Neural crest cell (in vitro differentiated cells): Measurements from ENCODE around the gene CAPZA1. TPM values are rescaled to one million over a fixed set of nuclear protein-coding genes. Genes with fewer than 3 reads are reported as not detected.

Experiments
- DNase-seq: peaks from one replicate; pipeline ENCODE4 v3.0.0; 2021; ENCODE audit warnings: low read depth, mixed read lengths, low spot score
- H3K27ac Mint-ChIP-seq: one replicate; pipeline ENCODE4 v1.8.0; 2021; ENCODE audit warnings: mild to moderate bottlenecking, mixed read lengths; ENCODE audit not compliant: unreplicated experiment
- H3K27me3 Mint-ChIP-seq: 2 replicates; pipeline ENCODE4 v1.8.0; 2021; ENCODE audit warnings: low read depth, mild to moderate bottlenecking, mixed read lengths
- H3K36me3 Mint-ChIP-seq: 2 replicates; pipeline ENCODE4 v1.8.0; 2021; ENCODE audit warnings: low read depth, mild to moderate bottlenecking, mixed read lengths
- H3K4me1 Mint-ChIP-seq: 2 replicates; pipeline ENCODE4 v1.8.0; 2021; ENCODE audit warnings: mixed read lengths
- H3K4me3 Mint-ChIP-seq: one replicate; pipeline ENCODE4 v1.8.0; 2021; ENCODE audit warnings: mild to moderate bottlenecking, mixed read lengths
- H3K9me3 Mint-ChIP-seq: 2 replicates; pipeline ENCODE4 v1.8.0; 2021; ENCODE audit warnings: mixed read lengths
- total RNA-seq: library from RNA; stranded (reverse); gene quantifications from 2 replicates; pipeline ENCODE4 v1.2.1, GENCODE V29; 2021
- TF ChIP-seq, protein P1 (sequence below): fragments of 200-600 bp; sonication (generic); conservative IDR thresholded peaks from 2 replicates; pipeline ENCODE4 v1.5.0; 2021; ENCODE audit warnings: antibody characterized with exemption, mild to moderate bottlenecking

Gene CAPZA1
- total RNA-seq, 1 donor from 2014 or later: 131 TPM

DNA sequence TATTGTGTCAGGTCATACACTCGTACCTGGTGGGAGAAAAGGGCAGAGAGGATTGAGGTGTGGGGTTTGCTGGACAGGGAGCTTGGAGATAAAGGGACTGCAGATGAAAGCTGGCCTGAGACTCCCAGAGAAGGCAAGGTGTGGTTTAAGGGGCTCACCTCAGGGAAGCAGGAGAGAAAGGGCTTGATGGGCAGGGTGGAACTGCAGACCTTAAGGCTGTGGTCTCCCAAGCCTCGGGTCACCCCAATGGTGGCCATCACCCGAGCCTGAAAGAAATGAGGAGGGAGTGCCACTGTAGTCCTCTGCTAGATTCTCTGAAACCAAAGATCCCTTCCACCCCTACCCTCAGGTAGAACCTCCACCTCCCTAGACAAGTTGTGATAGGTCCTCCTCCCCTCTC lies 91.0 kb downstream of the CAPZA1 start:
- Mint-ChIP-seq H3K9me3 (no peaks in the 10 kb centered on the region), H3K27me3 (peaks cover 55% of the 10 kb centered on the region), H3K27ac (no peak overlapping the region), H3K36me3 (no peaks in the 10 kb centered on the region), H3K4me3 (peak overlapping the region; percentile 26), H3K4me1 (peaks cover 26% of the 10 kb centered on the region)
- TF ChIP-seq, protein P1, sequence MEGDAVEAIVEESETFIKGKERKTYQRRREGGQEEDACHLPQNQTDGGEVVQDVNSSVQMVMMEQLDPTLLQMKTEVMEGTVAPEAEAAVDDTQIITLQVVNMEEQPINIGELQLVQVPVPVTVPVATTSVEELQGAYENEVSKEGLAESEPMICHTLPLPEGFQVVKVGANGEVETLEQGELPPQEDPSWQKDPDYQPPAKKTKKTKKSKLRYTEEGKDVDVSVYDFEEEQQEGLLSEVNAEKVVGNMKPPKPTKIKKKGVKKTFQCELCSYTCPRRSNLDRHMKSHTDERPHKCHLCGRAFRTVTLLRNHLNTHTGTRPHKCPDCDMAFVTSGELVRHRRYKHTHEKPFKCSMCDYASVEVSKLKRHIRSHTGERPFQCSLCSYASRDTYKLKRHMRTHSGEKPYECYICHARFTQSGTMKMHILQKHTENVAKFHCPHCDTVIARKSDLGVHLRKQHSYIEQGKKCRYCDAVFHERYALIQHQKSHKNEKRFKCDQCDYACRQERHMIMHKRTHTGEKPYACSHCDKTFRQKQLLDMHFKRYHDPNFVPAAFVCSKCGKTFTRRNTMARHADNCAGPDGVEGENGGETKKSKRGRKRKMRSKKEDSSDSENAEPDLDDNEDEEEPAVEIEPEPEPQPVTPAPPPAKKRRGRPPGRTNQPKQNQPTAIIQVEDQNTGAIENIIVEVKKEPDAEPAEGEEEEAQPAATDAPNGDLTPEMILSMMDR: no peak
- DNase-seq: no peak

DNA sequence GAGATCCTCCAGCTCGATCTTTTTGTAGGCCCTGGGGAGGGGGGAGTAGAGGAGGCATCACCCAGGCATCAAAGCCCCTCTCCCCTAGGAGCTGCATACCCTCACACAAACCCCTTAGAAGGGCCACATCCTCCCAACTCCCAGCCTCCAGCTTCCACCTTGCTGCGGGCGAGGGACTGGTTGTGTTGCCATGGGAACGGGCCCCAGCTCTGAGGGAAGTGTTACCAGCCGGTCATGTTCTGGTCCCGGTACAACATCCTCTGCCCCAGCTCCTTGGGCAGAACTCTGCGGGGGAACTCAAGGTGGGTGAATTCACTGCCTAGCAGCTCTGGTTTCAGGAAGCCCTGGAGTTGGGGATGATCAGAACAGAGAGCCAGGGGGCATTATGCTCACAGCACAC lies 91.4 kb downstream of the CAPZA1 start:
- H3K9me3 Mint-ChIP-seq: no peaks in the 10 kb centered on the region
- peaks cover 59% of the 10 kb centered on the region for H3K27me3 Mint-ChIP-seq
- H3K27ac Mint-ChIP-seq: no peak overlapping the region
- H3K36me3 Mint-ChIP-seq: no peaks in the 10 kb centered on the region
- peak overlapping the region; percentile 26 for H3K4me3 Mint-ChIP-seq
- peaks cover 27% of the 10 kb centered on the region for H3K4me1 Mint-ChIP-seq
- no peak for DNase-seq
- TF ChIP-seq, protein P1: no peak

DNA sequence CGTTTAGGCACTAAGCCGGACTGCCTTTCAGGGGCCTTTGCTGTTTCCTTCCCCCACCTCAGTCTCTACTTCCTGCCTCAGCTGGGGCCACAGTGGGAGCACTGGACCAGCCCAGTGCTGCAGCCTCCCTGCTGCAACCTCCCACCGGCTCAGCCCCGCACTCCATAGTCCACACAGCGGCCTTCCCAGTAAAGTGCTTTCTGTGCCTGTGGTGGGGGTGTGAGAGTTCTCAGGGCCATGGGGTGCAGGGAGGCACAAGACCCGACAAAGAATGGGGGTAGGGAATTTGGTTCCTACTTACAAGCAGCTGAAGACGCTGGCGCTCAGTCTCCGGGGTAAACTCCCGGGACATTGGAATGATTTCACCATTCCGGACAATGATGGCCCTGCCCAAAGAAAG lies 92.0 kb downstream of the CAPZA1 start:
- Mint-ChIP-seq H3K4me1 (peaks cover 27% of the 10 kb centered on the region), H3K27me3 (peaks cover 64% of the 10 kb centered on the region), H3K4me3 (peak overlapping the region; percentile 26)

DNA sequence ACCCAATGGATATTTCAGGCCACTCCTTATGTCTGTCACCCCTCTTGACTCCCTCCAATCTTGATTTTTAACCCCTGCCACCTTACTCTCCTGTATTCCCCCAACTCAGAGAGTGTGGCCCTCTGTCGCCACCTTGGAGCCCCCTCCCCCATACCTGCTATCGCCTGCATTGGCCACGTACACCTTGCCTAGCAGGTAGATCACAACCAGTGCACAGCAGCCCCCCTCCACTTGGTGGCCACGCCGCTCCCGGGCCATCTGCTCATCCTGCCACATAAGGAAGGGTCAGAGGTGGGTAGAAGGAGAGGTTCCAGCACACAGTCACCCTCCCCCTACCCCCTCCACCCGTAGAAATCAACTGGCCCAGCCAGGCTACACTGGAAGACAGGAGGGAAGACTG lies 92.6 kb downstream of the CAPZA1 start:
- TF ChIP-seq, protein P1: no peak
- H3K27ac Mint-ChIP-seq: no peak overlapping the region
- H3K9me3 Mint-ChIP-seq: no peaks in the 10 kb centered on the region
- peaks cover 64% of the 10 kb centered on the region for H3K27me3 Mint-ChIP-seq
- peaks cover 27% of the 10 kb centered on the region for H3K4me1 Mint-ChIP-seq
- H3K36me3 Mint-ChIP-seq: no peaks in the 10 kb centered on the region
- DNase-seq: no peak
- peak overlapping the region; percentile 75 for H3K4me3 Mint-ChIP-seq

More for the DNA sequence above, 92.0 kb downstream of the CAPZA1 start:
- no peak for DNase-seq
- Mint-ChIP-seq H3K9me3 (no peaks in the 10 kb centered on the region), H3K27ac (no peak overlapping the region), H3K36me3 (no peaks in the 10 kb centered on the region)
- TF ChIP-seq, protein P1: no peak

DNA sequence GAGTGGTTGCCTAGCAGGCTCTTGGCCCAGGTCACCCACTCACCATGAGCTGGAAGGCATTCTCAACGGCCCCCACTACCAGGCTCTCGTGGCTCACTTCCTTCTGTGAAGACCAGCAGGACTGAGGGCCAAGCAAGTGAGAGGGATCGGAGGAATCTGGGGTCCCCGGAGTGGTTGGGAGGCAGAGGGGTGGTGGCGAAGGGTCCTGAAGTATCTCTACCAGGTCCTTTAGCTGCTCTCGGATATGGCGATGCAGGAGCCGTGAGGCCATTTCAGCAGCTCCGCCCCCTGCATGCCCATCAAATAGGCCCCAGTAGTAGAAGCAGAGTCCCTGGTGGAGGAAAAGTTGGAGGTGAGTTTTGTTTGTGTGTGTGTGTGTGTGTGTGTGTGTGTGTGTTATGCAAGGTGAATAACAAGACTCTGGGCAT lies 93.1 kb downstream of the CAPZA1 start:
- Mint-ChIP-seq H3K27me3 (peaks cover 64% of the 10 kb centered on the region), H3K27ac (no peak overlapping the region), H3K4me3 (peak overlapping the region; percentile 75), H3K9me3 (no peaks in the 10 kb centered on the region), H3K36me3 (no peaks in the 10 kb centered on the region), H3K4me1 (peaks cover 23% of the 10 kb centered on the region)
- DNase-seq: no peak
- TF ChIP-seq, protein P1: no peak
